GM23338 (cell line): Measurements from ENCODE around the gene STOM. TPM values are rescaled to one million over a fixed set of nuclear protein-coding genes. Genes with fewer than 3 reads are reported as not detected.

Experiments used
- ATAC-seq: fragments of 200-7000 bp; cut with Tn5 transposase; 3 replicates; pipeline ENCODE4 v1.9.1; 2020
- DNase-seq: peaks from one replicate; pipeline ENCODE4 v3.0.0-alpha.2; 2015; ENCODE audit warnings: low spot score
- H2AFZ ChIP-seq: fragments of 200-600 bp; sonication (generic); 2 replicates; pipeline ENCODE4 v1.8.0; 2016; ENCODE audit warnings: antibody characterized with exemption, mild to moderate bottlenecking, moderate library complexity
- H3F3A ChIP-seq: fragments of 200-600 bp; sonication (generic); replicated peaks from 2 replicates; pipeline ENCODE4 v1.8.0; 2017; ENCODE audit warnings: antibody characterized with exemption, mixed run types, low read depth
- H3K27ac ChIP-seq: fragments of 200-600 bp; sonication (generic); 2 replicates; pipeline ENCODE4 v1.6.1; 2016; ENCODE audit warnings: low read depth
- H3K27me3 ChIP-seq: fragments of 200-600 bp; sonication (generic); 2 replicates; pipeline ENCODE4 v1.8.0; 2016; ENCODE audit warnings: mild to moderate bottlenecking, mixed run types, moderate library complexity; ENCODE audit not compliant: insufficient read depth
- H3K36me3 ChIP-seq: fragments of 200-600 bp; sonication (generic); 2 replicates; pipeline ENCODE4 v1.8.0; 2016; ENCODE audit warnings: mild to moderate bottlenecking; ENCODE audit not compliant: insufficient read depth
- H3K4me1 ChIP-seq: fragments of 200-600 bp; sonication (generic); 2 replicates; pipeline ENCODE4 v1.8.0; 2016; ENCODE audit warnings: mild to moderate bottlenecking, moderate library complexity; ENCODE audit not compliant: insufficient read depth
- H3K4me2 ChIP-seq: fragments of 200-600 bp; sonication (generic); 2 replicates; pipeline ENCODE4 v1.7.1; 2017; ENCODE audit warnings: mixed run types
- H3K4me3 ChIP-seq: fragments of 200-600 bp; sonication (generic); 2 replicates; pipeline ENCODE4 v1.6.1; 2016; ENCODE audit warnings: mixed run types
- H3K79me2 ChIP-seq: fragments of 200-600 bp; sonication (generic); replicated peaks from 2 replicates; pipeline ENCODE4 v1.8.0; 2017; ENCODE audit warnings: mild to moderate bottlenecking; ENCODE audit not compliant: insufficient read depth
- H3K9me2 ChIP-seq: fragments of 200-600 bp; sonication (generic); 2 replicates; pipeline ENCODE4 v1.8.0; 2017; ENCODE audit not compliant: insufficient read depth
- H4K20me1 ChIP-seq: fragments of 200-600 bp; sonication (generic); replicated peaks from 2 replicates; pipeline ENCODE4 v1.8.0; 2017; ENCODE audit warnings: mild to moderate bottlenecking; ENCODE audit not compliant: insufficient read depth
- H3K27ac Mint-ChIP-seq: 2 replicates; pipeline ENCODE4 v1.8.0; 2020; ENCODE audit warnings: inconsistent platforms, mild to moderate bottlenecking, moderate library complexity, mixed read lengths
- H3K27me3 Mint-ChIP-seq: 3 replicates; pipeline ENCODE4 v1.8.0; 2022; ENCODE audit warnings: low read depth, mild to moderate bottlenecking, moderate library complexity, mixed read lengths, inconsistent platforms; ENCODE audit not compliant: insufficient read depth, poor library complexity
- H3K36me3 Mint-ChIP-seq: 3 replicates; pipeline ENCODE4 v1.8.0; 2021; ENCODE audit warnings: low read depth, mild to moderate bottlenecking, inconsistent platforms, moderate library complexity, mixed read lengths
- H3K4me1 Mint-ChIP-seq: 3 replicates; pipeline ENCODE4 v1.8.0; 2020; ENCODE audit warnings: mild to moderate bottlenecking, inconsistent platforms, mixed read lengths
- H3K4me3 Mint-ChIP-seq: 3 replicates; pipeline ENCODE4 v1.8.0; 2021; ENCODE audit warnings: moderate library complexity, mild to moderate bottlenecking, inconsistent platforms, mixed read lengths
- H3K9me3 Mint-ChIP-seq: 3 replicates; pipeline ENCODE4 v1.8.0; 2020; ENCODE audit warnings: moderate library complexity, mild to moderate bottlenecking, inconsistent platforms, mixed read lengths
- CREB1 ChIP-seq: fragments of 250-450 bp; sonication (Bioruptor Pico); IDR thresholded peaks from 2 replicates; pipeline ENCODE4 v1.5.0; 2020; ENCODE audit warnings: low read depth, mild to moderate bottlenecking, moderate library complexity
- EZH2 ChIP-seq: fragments of 200-600 bp; sonication (generic); IDR thresholded peaks from one replicate; pipeline ENCODE4 v1.8.0; 2017; ENCODE audit warnings: antibody characterized with exemption, mild to moderate bottlenecking, low read depth; ENCODE audit not compliant: unreplicated experiment
- EZH2phosphoT487 ChIP-seq: fragments of 200-600 bp; sonication (generic); IDR thresholded peaks from one replicate; pipeline ENCODE4 v1.8.1; 2018; ENCODE audit warnings: antibody characterized with exemption; ENCODE audit not compliant: unreplicated experiment
- JUNB ChIP-seq: IDR thresholded peaks from one replicate; pipeline ENCODE4 v1.6.1; 2016; ENCODE audit warnings: antibody characterized with exemption; ENCODE audit not compliant: unreplicated experiment
- NANOG ChIP-seq: IDR thresholded peaks from 2 replicates; pipeline ENCODE4 v1.6.1; 2016; ENCODE audit warnings: antibody characterized with exemption, borderline replicate concordance
- POLR2AphosphoS5 ChIP-seq: IDR thresholded peaks from 2 replicates; pipeline ENCODE4 v1.6.1; 2016; ENCODE audit warnings: antibody characterized with exemption, low read depth
- STAT1 ChIP-seq: IDR thresholded peaks from one replicate; pipeline ENCODE4 v1.6.1; 2016; ENCODE audit warnings: antibody characterized with exemption; ENCODE audit not compliant: unreplicated experiment
- ZNF114 ChIP-seq: fragments of 250-450 bp; sonication (Bioruptor Pico); IDR thresholded peaks from 2 replicates; pipeline ENCODE4 v1.5.0; 2020; ENCODE audit warnings: mild to moderate bottlenecking, moderate library complexity
- ZNF331 ChIP-seq: fragments of 250-450 bp; sonication (Bioruptor Pico); IDR thresholded peaks from 2 replicates; pipeline ENCODE4 v1.5.0; 2020; ENCODE audit warnings: low read depth, mild to moderate bottlenecking, moderate library complexity
- polyA plus RNA-seq: library from polyadenylated mRNA; unstranded; fragments of >200 nt; fragmentation: Nextera tagmentation; extraction: Ambion mirVana; gene quantifications from 2 replicates; pipeline ENCODE4 v1.2.1, GENCODE V29; 2016
- total RNA-seq: library from RNA; depleted of rRNA; stranded (reverse); fragments of >200 nt; shearing (Covaris generic); gene quantifications from 2 replicates; pipeline ENCODE4 v1.2.3, GENCODE V29; 2014
- TF ChIP-seq, protein P1 (sequence below), 2 experiments: fragments of 200-600 bp in 1 of 2; sonication (generic) in 1 of 2; conservative IDR thresholded peaks; 2 replicates each; pipeline versions ENCODE4 v1.5.1 to v1.6.1; 2016 to 2017; ENCODE audit warnings: antibody characterized with exemption in 2 of 2, low read depth in 2 of 2, mild to moderate bottlenecking in 2 of 2, moderate library complexity in 1 of 2
- TF ChIP-seq, protein P2 (sequence below): fragments of 250-450 bp; sonication (Bioruptor Pico); IDR thresholded peaks from 2 replicates; pipeline ENCODE4 v1.5.0; 2020; ENCODE audit warnings: mild to moderate bottlenecking, moderate library complexity
- TF ChIP-seq, protein P3 (sequence below): IDR thresholded peaks from 2 replicates; pipeline ENCODE4 v1.6.1; 2016; ENCODE audit warnings: antibody characterized with exemption

Gene STOM
- total and polyA plus RNA-seq, 2 experiments from 2014 or later, result 29.4 to 51.1 TPM

DNA sequence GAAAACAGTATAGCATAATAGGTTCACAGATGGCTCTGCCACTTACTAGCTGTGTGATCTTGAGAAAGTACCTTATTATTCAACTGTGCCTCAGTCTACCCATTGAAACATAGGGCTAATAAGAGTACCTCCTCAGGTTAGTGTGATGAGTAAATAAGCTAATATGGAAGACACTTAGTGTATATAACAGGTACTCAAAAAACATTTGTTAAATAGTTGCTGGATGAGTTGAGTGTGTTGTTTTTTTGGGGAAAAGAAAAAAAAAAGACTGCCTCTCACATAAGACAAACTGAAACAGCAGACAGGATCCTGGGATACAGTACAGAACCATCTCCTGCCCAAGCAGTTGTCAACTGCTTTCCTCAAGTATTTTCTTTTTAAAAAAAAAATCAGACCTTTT lies 5.2 kb downstream of the STOM start:
- peaks cover 21% of the 10 kb centered on the region for H3K79me2 ChIP-seq
- Mint-ChIP-seq H3K4me1 (peaks cover 18% of the 10 kb centered on the region), H3K36me3 (no peaks in the 10 kb centered on the region), H3K27me3 (peaks cover 17% of the 10 kb centered on the region), H3K4me3 (no peak overlapping the region), H3K9me3 (no peaks in the 10 kb centered on the region), H3K27ac (no peak overlapping the region)
- no peaks in the 10 kb centered on the region for H3F3A ChIP-seq
- peaks cover 10% of the 10 kb centered on the region for H3K27me3 ChIP-seq
- H3K36me3 ChIP-seq, result no peaks in the 10 kb centered on the region
- TF ChIP-seq, protein P1, sequence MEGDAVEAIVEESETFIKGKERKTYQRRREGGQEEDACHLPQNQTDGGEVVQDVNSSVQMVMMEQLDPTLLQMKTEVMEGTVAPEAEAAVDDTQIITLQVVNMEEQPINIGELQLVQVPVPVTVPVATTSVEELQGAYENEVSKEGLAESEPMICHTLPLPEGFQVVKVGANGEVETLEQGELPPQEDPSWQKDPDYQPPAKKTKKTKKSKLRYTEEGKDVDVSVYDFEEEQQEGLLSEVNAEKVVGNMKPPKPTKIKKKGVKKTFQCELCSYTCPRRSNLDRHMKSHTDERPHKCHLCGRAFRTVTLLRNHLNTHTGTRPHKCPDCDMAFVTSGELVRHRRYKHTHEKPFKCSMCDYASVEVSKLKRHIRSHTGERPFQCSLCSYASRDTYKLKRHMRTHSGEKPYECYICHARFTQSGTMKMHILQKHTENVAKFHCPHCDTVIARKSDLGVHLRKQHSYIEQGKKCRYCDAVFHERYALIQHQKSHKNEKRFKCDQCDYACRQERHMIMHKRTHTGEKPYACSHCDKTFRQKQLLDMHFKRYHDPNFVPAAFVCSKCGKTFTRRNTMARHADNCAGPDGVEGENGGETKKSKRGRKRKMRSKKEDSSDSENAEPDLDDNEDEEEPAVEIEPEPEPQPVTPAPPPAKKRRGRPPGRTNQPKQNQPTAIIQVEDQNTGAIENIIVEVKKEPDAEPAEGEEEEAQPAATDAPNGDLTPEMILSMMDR (conservative IDR thresholded peaks at IDR 0.05; ENCODE audit: low read depth in 2 of 2), result no peak
- no peak for TF ChIP-seq NANOG
- TF ChIP-seq POLR2AphosphoS5, result no peak
- no peak for TF ChIP-seq CREB1 (CRISPR knock-in tag)
- no peaks in the 10 kb centered on the region for H3K9me2 ChIP-seq
- no peak overlapping the region for H3K27ac ChIP-seq
- no peaks in the 10 kb centered on the region for H4K20me1 ChIP-seq
- no peak overlapping the region for H3K4me2 ChIP-seq
- ATAC-seq (no peak), DNase-seq (no peak)
- H3K4me3 ChIP-seq, result no peak overlapping the region
- no peak overlapping the region for H2AFZ ChIP-seq
- H3K4me1 ChIP-seq, result peaks cover 22% of the 10 kb centered on the region

DNA sequence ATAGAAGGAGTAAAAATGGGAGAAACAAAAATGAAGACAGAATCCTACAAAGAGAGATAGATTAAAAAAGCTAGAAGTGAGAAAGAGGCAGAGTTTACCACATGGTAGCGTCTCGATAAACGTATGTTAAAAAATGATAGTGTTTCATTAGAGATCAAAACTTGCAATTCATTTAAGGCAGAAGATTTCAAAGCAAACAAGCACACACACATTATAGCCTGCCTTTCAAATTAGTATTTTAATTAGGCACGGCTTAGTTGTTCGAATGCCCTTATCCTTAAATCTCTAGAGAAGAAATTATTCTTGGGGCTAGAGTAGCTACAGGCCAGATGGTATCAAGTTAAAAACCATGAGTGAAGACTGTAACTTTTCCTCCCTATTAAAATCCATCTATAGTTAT lies 6.0 kb downstream of the STOM start:
- ATAC-seq (no peak), DNase-seq (no peak)
- Histone ChIP-seq H3K4me1 (peaks cover 20% of the 10 kb centered on the region), H3K4me3 (no peak overlapping the region), H3K27ac (no peak overlapping the region), H3K36me3 (no peaks in the 10 kb centered on the region), H3K4me2 (no peak overlapping the region), H3K79me2 (peaks cover 21% of the 10 kb centered on the region), H2AFZ (no peak overlapping the region), H3F3A (no peaks in the 10 kb centered on the region), H3K9me2 (no peaks in the 10 kb centered on the region), H3K27me3 (peaks cover 5% of the 10 kb centered on the region), H4K20me1 (no peaks in the 10 kb centered on the region)
- no peaks in the 10 kb centered on the region for H3K36me3 Mint-ChIP-seq
- H3K27me3 Mint-ChIP-seq, result peaks cover 9% of the 10 kb centered on the region
- no peak overlapping the region for H3K4me3 Mint-ChIP-seq
- H3K4me1 Mint-ChIP-seq, result peaks cover 18% of the 10 kb centered on the region
- no peak overlapping the region for H3K27ac Mint-ChIP-seq
- H3K9me3 Mint-ChIP-seq, result no peaks in the 10 kb centered on the region
- TF ChIP-seq JUNB, result no peak
- TF ChIP-seq, protein P1 (conservative IDR thresholded peaks at IDR 0.05; ENCODE audit: low read depth in 2 of 2), result no peak
- TF ChIP-seq, protein P2, sequence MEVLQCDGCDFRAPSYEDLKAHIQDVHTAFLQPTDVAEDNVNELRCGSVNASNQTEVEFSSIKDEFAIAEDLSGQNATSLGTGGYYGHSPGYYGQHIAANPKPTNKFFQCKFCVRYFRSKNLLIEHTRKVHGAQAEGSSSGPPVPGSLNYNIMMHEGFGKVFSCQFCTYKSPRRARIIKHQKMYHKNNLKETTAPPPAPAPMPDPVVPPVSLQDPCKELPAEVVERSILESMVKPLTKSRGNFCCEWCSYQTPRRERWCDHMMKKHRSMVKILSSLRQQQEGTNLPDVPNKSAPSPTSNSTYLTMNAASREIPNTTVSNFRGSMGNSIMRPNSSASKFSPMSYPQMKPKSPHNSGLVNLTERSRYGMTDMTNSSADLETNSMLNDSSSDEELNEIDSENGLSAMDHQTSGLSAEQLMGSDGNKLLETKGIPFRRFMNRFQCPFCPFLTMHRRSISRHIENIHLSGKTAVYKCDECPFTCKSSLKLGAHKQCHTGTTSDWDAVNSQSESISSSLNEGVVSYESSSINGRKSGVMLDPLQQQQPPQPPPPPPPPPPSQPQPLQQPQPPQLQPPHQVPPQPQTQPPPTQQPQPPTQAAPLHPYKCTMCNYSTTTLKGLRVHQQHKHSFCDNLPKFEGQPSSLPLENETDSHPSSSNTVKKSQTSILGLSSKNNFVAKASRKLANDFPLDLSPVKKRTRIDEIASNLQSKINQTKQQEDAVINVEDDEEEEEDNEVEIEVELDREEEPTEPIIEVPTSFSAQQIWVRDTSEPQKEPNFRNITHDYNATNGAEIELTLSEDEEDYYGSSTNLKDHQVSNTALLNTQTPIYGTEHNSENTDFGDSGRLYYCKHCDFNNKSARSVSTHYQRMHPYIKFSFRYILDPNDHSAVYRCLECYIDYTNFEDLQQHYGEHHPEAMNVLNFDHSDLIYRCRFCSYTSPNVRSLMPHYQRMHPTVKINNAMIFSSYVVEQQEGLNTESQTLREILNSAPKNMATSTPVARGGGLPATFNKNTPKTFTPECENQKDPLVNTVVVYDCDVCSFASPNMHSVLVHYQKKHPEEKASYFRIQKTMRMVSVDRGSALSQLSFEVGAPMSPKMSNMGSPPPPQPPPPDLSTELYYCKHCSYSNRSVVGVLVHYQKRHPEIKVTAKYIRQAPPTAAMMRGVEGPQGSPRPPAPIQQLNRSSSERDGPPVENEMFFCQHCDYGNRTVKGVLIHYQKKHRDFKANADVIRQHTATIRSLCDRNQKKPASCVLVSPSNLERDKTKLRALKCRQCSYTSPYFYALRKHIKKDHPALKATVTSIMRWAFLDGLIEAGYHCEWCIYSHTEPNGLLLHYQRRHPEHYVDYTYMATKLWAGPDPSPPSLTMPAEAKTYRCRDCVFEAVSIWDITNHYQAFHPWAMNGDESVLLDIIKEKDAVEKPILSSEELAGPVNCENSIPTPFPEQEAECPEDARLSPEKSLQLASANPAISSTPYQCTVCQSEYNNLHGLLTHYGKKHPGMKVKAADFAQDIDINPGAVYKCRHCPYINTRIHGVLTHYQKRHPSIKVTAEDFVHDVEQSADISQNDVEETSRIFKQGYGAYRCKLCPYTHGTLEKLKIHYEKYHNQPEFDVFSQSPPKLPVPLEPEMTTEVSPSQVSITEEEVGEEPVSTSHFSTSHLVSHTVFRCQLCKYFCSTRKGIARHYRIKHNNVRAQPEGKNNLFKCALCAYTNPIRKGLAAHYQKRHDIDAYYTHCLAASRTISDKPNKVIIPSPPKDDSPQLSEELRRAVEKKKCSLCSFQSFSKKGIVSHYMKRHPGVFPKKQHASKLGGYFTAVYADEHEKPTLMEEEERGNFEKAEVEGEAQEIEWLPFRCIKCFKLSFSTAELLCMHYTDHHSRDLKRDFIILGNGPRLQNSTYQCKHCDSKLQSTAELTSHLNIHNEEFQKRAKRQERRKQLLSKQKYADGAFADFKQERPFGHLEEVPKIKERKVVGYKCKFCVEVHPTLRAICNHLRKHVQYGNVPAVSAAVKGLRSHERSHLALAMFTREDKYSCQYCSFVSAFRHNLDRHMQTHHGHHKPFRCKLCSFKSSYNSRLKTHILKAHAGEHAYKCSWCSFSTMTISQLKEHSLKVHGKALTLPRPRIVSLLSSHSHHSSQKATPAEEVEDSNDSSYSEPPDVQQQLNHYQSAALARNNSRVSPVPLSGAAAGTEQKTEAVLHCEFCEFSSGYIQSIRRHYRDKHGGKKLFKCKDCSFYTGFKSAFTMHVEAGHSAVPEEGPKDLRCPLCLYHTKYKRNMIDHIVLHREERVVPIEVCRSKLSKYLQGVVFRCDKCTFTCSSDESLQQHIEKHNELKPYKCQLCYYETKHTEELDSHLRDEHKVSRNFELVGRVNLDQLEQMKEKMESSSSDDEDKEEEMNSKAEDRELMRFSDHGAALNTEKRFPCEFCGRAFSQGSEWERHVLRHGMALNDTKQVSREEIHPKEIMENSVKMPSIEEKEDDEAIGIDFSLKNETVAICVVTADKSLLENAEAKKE (CRISPR knock-in tag), result no peak
- no peak for TF ChIP-seq EZH2
- TF ChIP-seq CREB1 (CRISPR knock-in tag), result no peak
- no peak for TF ChIP-seq STAT1
- TF ChIP-seq EZH2phosphoT487, result no peak
- TF ChIP-seq, protein P3, sequence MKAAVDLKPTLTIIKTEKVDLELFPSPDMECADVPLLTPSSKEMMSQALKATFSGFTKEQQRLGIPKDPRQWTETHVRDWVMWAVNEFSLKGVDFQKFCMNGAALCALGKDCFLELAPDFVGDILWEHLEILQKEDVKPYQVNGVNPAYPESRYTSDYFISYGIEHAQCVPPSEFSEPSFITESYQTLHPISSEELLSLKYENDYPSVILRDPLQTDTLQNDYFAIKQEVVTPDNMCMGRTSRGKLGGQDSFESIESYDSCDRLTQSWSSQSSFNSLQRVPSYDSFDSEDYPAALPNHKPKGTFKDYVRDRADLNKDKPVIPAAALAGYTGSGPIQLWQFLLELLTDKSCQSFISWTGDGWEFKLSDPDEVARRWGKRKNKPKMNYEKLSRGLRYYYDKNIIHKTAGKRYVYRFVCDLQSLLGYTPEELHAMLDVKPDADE, result no peak
- TF ChIP-seq ZNF331, result no peak
- no peak for TF ChIP-seq ZNF114 (CRISPR knock-in tag)
